HEK293 (cell line): ENCODE measurements around the gene C1QTNF9B.

Experiments used
- REST ChIP-seq: fragments of 450-650 bp; formaldehyde crosslinking; IDR thresholded peaks from 2 replicates; pipeline ENCODE4 v1.5.1; 2016; ENCODE audit warnings: missing biosample characterization, missing genetic modification characterization
- ZBTB21 ChIP-seq: fragments of 450-650 bp; formaldehyde crosslinking; IDR thresholded peaks from 2 replicates; pipeline ENCODE4 v1.5.1; 2017; ENCODE audit warnings: missing biosample characterization, missing genetic modification characterization
- ZNF843 ChIP-seq: fragments of 450-650 bp; formaldehyde crosslinking; IDR thresholded peaks from 2 replicates; pipeline ENCODE4 v1.5.1; 2016; ENCODE audit warnings: missing biosample characterization, missing genetic modification characterization
- TF ChIP-seq, protein P1 (sequence below): fragments of 450-650 bp; formaldehyde crosslinking; IDR thresholded peaks from 2 replicates; pipeline ENCODE4 v1.5.1; 2016; ENCODE audit warnings: missing biosample characterization, missing genetic modification characterization

GRCh38 chr13:23865906-23866305 is 31.4 kb downstream of the C1QTNF9B start:
- TF ChIP-seq REST (tag by site-specific recombination) (no peak), ZBTB21 (tag by site-specific recombination) (no peak), ZNF843 (tag by site-specific recombination) (no peak)
- TF ChIP-seq, protein P1, sequence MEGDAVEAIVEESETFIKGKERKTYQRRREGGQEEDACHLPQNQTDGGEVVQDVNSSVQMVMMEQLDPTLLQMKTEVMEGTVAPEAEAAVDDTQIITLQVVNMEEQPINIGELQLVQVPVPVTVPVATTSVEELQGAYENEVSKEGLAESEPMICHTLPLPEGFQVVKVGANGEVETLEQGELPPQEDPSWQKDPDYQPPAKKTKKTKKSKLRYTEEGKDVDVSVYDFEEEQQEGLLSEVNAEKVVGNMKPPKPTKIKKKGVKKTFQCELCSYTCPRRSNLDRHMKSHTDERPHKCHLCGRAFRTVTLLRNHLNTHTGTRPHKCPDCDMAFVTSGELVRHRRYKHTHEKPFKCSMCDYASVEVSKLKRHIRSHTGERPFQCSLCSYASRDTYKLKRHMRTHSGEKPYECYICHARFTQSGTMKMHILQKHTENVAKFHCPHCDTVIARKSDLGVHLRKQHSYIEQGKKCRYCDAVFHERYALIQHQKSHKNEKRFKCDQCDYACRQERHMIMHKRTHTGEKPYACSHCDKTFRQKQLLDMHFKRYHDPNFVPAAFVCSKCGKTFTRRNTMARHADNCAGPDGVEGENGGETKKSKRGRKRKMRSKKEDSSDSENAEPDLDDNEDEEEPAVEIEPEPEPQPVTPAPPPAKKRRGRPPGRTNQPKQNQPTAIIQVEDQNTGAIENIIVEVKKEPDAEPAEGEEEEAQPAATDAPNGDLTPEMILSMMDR: no peak
